Upper lobe of right lung (tissue), 1 donor: ENCODE results near the gene RAD51B. TPM values are rescaled to one million over a fixed set of nuclear protein-coding genes. Genes with fewer than 3 reads are reported as not detected.

Experiments
- ATAC-seq: fragments of 200-7000 bp; cut with Tn5 transposase; one replicate; pipeline ENCODE4 v1.9.1; 2020; ENCODE audit warnings: mild to moderate bottlenecking, moderate library complexity
- DNase-seq: peaks from one replicate; pipeline ENCODE4 v3.0.0-alpha.2; 2020
- H3K27ac ChIP-seq: fragments of 200-600 bp; one replicate; pipeline ENCODE4 v1.8.0; 2022
- H3K27me3 ChIP-seq: fragments of 200-600 bp; one replicate; pipeline ENCODE4 v1.8.0; 2022; ENCODE audit warnings: mild to moderate bottlenecking
- H3K36me3 ChIP-seq: fragments of 200-600 bp; one replicate; pipeline ENCODE4 v1.8.0; 2022
- H3K4me1 ChIP-seq: fragments of 200-600 bp; one replicate; pipeline ENCODE4 v1.8.0; 2022
- H3K4me3 ChIP-seq: fragments of 200-600 bp; one replicate; pipeline ENCODE4 v1.8.0; 2022; ENCODE audit warnings: mild to moderate bottlenecking
- H3K9me3 ChIP-seq: fragments of 200-600 bp; one replicate; pipeline ENCODE4 v1.8.0; 2022
- CTCF ChIP-seq: fragments of 200-600 bp; IDR thresholded peaks from one replicate; pipeline ENCODE4 v1.8.0; 2022; ENCODE audit warnings: antibody characterized with exemption
- intact Hi-C: fragments of 100-400 bp; cut with DNase I; formaldehyde crosslinking; loops from one replicate; pipeline ENCODE4 v1.11.0; 2022
- total RNA-seq: library from RNA; stranded (reverse); fragmentation: NEBNext Ultra II Directional; extraction: Animal tissue kit (Norgen Biotek cat#: 25700); gene quantifications from one replicate; pipeline ENCODE4 v1.2.1, GENCODE V29; 2021
- donor health status: DM: no; HTN: yes; CAD: no; lungs with severe emphysema.

RAD51B gene
- total RNA-seq, 1 donor from 2014 or later = 11.5 TPM

- Histone ChIP-seq H3K27ac (no peak overlapping the region), H3K4me3 (no peak overlapping the region), H3K36me3 (peaks cover 100% of the 10 kb centered on the region), H3K4me1 (no peaks in the 10 kb centered on the region), H3K9me3 (no peaks in the 10 kb centered on the region), H3K27me3 (no peaks in the 10 kb centered on the region)
- TF ChIP-seq CTCF = no peak
- DNase-seq = no peak
- no peak for ATAC-seq
- intact Hi-C loops = no loop called here
These were observed 35.2 kb upstream of the RAD51B start for GRCh38 chr14:67784244-67784823.

DNA sequence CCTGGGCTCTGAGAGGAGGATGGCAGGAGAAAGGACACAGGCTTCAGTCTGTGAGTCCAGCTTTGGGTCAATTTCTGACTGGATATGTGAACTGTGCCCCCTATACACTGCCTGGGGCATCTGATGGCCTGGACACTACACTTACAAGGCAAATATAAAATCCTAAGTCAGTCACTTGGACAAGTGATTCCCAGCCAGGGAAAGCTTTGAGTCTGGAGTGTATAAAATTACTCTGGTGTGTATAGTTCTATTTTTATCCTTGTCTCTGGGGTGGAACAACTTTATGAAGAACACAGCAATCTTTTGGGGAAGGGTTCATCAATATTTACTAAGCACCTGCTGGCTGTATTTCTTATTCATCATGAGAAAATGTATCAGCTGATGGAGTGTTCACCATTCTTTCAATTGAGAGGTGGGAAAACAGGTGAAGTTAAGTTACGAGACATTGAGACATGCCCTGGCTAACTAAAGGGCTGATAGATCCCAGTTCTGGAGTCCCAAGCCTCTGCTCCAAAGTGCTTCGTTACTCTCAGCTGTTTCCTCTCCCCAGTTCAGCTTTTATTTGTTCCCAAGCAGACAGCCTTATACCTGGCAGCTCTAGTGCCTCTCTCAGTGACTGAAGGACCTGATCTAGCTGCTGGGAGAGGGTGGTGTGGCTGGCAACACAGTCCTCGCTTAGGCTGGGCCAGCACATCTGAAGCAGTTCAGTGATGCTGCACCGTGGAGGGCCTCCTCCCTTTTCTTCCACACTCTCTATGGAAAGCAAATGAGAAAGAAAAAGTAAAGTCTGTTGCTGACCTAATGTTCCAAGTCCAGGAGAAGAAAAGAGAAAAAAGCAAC lies 34.1 kb upstream of the RAD51B start:
- Histone ChIP-seq H3K9me3 (no peaks in the 10 kb centered on the region), H3K27ac (no peak overlapping the region), H3K4me3 (no peak overlapping the region), H3K4me1 (no peaks in the 10 kb centered on the region), H3K27me3 (no peaks in the 10 kb centered on the region), H3K36me3 (peaks cover 100% of the 10 kb centered on the region)
- no peak for DNase-seq
- no peak for ATAC-seq
- TF ChIP-seq CTCF = no peak
- intact Hi-C loops = no loop called here

- TF ChIP-seq CTCF = no peak
- Histone ChIP-seq H3K4me3 (no peak overlapping the region), H3K27me3 (no peaks in the 10 kb centered on the region), H3K9me3 (no peaks in the 10 kb centered on the region), H3K36me3 (peaks cover 100% of the 10 kb centered on the region), H3K4me1 (no peaks in the 10 kb centered on the region), H3K27ac (no peak overlapping the region)
- DNase-seq = no peak
- intact Hi-C loops = no loop called here
- no peak for ATAC-seq
These were observed 31.9 kb upstream of the RAD51B start for GRCh38 chr14:67787673-67788072.

DNA sequence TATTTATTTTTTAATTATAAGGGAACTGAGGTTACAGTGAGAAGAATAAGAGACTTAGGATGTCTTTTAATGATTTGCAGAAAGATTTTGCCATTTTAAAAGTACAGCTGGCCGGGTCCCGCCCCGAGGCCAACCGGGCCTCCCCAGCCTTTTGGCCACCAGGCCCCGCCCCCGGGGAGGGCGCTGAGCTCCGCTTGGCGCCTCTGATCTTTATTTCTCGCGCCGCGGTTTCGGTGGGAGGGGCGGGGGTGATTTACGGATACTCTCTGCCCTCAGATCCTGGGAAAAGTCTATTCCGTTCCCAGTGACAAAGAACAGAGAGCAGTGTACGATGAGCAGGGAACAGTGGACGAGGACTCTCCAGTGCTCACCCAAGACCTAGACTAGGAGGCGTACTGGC lies 20.8 kb upstream of the RAD51B start:
- DNase-seq = no peak
- Histone ChIP-seq H3K27me3 (no peaks in the 10 kb centered on the region), H3K36me3 (peaks cover 100% of the 10 kb centered on the region), H3K4me1 (no peaks in the 10 kb centered on the region), H3K9me3 (no peaks in the 10 kb centered on the region), H3K4me3 (no peak overlapping the region), H3K27ac (no peak overlapping the region)
- ATAC-seq = no peak
- intact Hi-C loops = no loop called here
- no peak for TF ChIP-seq CTCF

GRCh38 chr14:67800743-67801142 lies 18.8 kb upstream of the RAD51B start:
- no peak for TF ChIP-seq CTCF
- intact Hi-C loops = no loop called here
- Histone ChIP-seq H3K4me3 (no peak overlapping the region), H3K9me3 (no peaks in the 10 kb centered on the region), H3K4me1 (no peaks in the 10 kb centered on the region), H3K36me3 (peaks cover 100% of the 10 kb centered on the region), H3K27ac (no peak overlapping the region), H3K27me3 (no peaks in the 10 kb centered on the region)
- DNase-seq (no peak), ATAC-seq (no peak)
